HepG2 (cell line): ENCODE data around the gene TOR1AIP1. TPM values are rescaled to one million over a fixed set of nuclear protein-coding genes. Genes with fewer than 3 reads are reported as not detected.

Experiments
- BORCS8-MEF2B ChIP-seq: sonication (generic); formaldehyde crosslinking; IDR thresholded peaks from 2 replicates; pipeline ENCODE4 v1.8.0; 2022; ENCODE audit warnings: mild to moderate bottlenecking, missing genetic modification reagents
- CSRNP2 ChIP-seq: sonication (generic); formaldehyde crosslinking; conservative IDR thresholded peaks from 2 replicates; pipeline ENCODE4 v1.8.0; 2022; ENCODE audit warnings: low read depth, missing genetic modification reagents
- FOXJ3 ChIP-seq: sonication (generic); formaldehyde crosslinking; IDR thresholded peaks from 2 replicates; pipeline ENCODE4 v1.4.0; 2020; ENCODE audit warnings: missing genetic modification reagents, mild to moderate bottlenecking, borderline replicate concordance
- HOXD1 ChIP-seq: sonication (generic); formaldehyde crosslinking; IDR thresholded peaks from 2 replicates; pipeline ENCODE4 v1.5.0; 2020; ENCODE audit warnings: missing genetic modification reagents
- ISX ChIP-seq: sonication (generic); formaldehyde crosslinking; conservative IDR thresholded peaks from 2 replicates; pipeline ENCODE4 v1.5.0; 2020; ENCODE audit warnings: missing genetic modification reagents
- JUNB ChIP-seq: sonication (generic); formaldehyde crosslinking; IDR thresholded peaks from 2 replicates; pipeline ENCODE4 v1.8.0; 2022; ENCODE audit warnings: missing genetic modification reagents, mild to moderate bottlenecking, borderline replicate concordance
- RFXANK ChIP-seq: IDR thresholded peaks from 2 replicates; pipeline ENCODE4 v1.6.1; 2016
- SNAPC5 ChIP-seq: sonication (generic); formaldehyde crosslinking; IDR thresholded peaks from 2 replicates; pipeline ENCODE4 v1.8.1; 2023; ENCODE audit warnings: mild to moderate bottlenecking, missing genetic modification reagents, borderline replicate concordance
- SP4 ChIP-seq: sonication (generic); formaldehyde crosslinking; IDR thresholded peaks from 2 replicates; pipeline ENCODE4 v1.8.1; 2023; ENCODE audit warnings: mild to moderate bottlenecking, missing genetic modification reagents
- TAF15 ChIP-seq: fragments of 200-400 bp; formaldehyde crosslinking; IDR thresholded peaks from one replicate; pipeline ENCODE4 v1.6.1; 2018; ENCODE audit warnings: mild to moderate bottlenecking, low read depth, low read length; ENCODE audit not compliant: poor library complexity, severe bottlenecking
- ZBTB7B ChIP-seq: sonication (generic); formaldehyde crosslinking; IDR thresholded peaks from 2 replicates; pipeline ENCODE4 v1.4.0; 2020; ENCODE audit warnings: missing genetic modification reagents
- ZNF138 ChIP-seq: sonication (generic); formaldehyde crosslinking; IDR thresholded peaks from 2 replicates; pipeline ENCODE4 v1.5.0; 2020; ENCODE audit warnings: mild to moderate bottlenecking, low read depth, missing genetic modification reagents
- ZNF354B ChIP-seq: sonication (generic); formaldehyde crosslinking; IDR thresholded peaks from 2 replicates; pipeline ENCODE4 v1.8.0; 2022; ENCODE audit warnings: mild to moderate bottlenecking, missing genetic modification reagents
- ZNF367 ChIP-seq: sonication (generic); formaldehyde crosslinking; IDR thresholded peaks from 2 replicates; pipeline ENCODE4 v1.4.0; 2020; ENCODE audit warnings: missing genetic modification reagents, borderline replicate concordance
- ZNF460 ChIP-seq: sonication (generic); formaldehyde crosslinking; IDR thresholded peaks from 2 replicates; pipeline ENCODE4 v1.5.1; 2020; ENCODE audit warnings: missing genetic modification reagents, mild to moderate bottlenecking, borderline replicate concordance
- ZNF501 ChIP-seq: sonication (generic); formaldehyde crosslinking; IDR thresholded peaks from 2 replicates; pipeline ENCODE4 v1.5.1; 2020; ENCODE audit warnings: mild to moderate bottlenecking, moderate library complexity, missing genetic modification reagents
- polyA plus RNA-seq, 8 experiments: library from polyadenylated mRNA; depleted of rRNA in 3 of 8; stranded (reverse) in 7 of 8; unstranded in 1 of 8; fragments of >200 nt; fragmentation: Illumina TruSeq in 4 of 8; extraction: Trizol in 4 of 8; gene quantifications; 2 replicates each; pipeline versions ENCODE4 v1.2.1 to v1.2.3, GENCODE V29; 2011 to 2016; ENCODE audit warnings: low read depth in 4 of 8, missing spikeins in 1 of 8, mixed read lengths in 1 of 8; ENCODE audit not compliant: insufficient read depth in 1 of 8
- total RNA-seq, 5 experiments: library from RNA; depleted of rRNA; stranded (reverse); fragments of >200 nt; fragmentation: Illumina TruSeq; extraction: Trizol; gene quantifications; 2 replicates each; pipeline ENCODE4 v1.2.3, GENCODE V29; 2016; ENCODE audit warnings: low read depth in 1 of 5
- TF ChIP-seq, protein P1 (sequence below): sonication (generic); formaldehyde crosslinking; IDR thresholded peaks from 2 replicates; pipeline ENCODE4 v1.5.0; 2020; ENCODE audit warnings: missing genetic modification reagents
- TF ChIP-seq, protein P2 (sequence below): sonication (generic); formaldehyde crosslinking; IDR thresholded peaks from 2 replicates; pipeline ENCODE4 v1.4.0; 2020; ENCODE audit warnings: missing genetic modification reagents; ENCODE audit errors: not compliant biosample characterization
- TF ChIP-seq, protein P3 (sequence below): sonication (generic); formaldehyde crosslinking; IDR thresholded peaks from 2 replicates; pipeline ENCODE4 v1.5.0; 2020; ENCODE audit warnings: missing genetic modification reagents
- TF ChIP-seq, protein P4 (sequence below): sonication (generic); formaldehyde crosslinking; IDR thresholded peaks from 2 replicates; pipeline ENCODE4 v1.5.0; 2020; ENCODE audit warnings: missing genetic modification reagents, mild to moderate bottlenecking, borderline replicate concordance
- TF ChIP-seq, protein P5 (sequence below): sonication (generic); formaldehyde crosslinking; IDR thresholded peaks from 2 replicates; pipeline ENCODE4 v1.4.0; 2020; ENCODE audit warnings: missing genetic modification reagents

Gene TOR1AIP1
- total and polyA plus RNA-seq, 2 of the 13 experiments (the other 11 are each of a cell fraction or from before 2014, with no cell fraction given): 15.6 to 29.0 TPM

DNA sequence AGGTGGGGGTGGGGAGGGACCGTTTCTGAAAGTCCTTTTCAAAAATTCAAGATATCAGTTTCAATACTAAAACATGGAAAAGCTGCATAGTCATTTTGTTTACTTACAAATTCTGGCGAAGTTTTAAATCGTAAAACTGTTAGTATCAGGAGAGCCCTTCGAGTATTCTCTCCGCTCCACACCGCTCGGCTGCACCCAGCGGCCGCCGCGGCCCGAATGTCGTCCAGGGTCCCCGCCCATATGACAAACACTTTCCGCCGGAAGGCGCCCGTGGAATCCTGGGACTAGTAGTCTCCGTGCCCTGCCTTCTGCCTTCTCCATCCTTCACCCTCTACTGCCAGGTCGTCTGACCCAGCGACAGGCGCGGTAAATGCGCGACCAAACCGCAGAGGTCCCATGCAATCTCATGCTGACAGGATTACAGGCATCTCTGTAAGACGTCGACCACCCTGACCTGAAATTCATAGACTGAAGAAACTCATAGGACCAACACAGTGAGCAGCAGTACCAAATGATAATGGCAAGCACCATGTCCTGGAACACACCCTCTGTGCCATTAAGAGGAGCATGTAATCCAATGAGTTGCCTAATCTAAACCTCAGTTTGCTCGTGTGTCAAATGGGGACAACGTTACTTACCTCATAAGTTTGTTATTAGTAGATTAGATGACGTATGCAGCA is 4.4 kb upstream of the TOR1AIP1 start, which contains the start of gene TOR1AIP2 (continued):
- TF ChIP-seq SNAPC5 (CRISPR knock-in tag) (no peak), SP4 (no peak), FOXJ3 (CRISPR knock-in tag) (no peak), CSRNP2 (CRISPR knock-in tag) (no peak), ISX (CRISPR knock-in tag) (no peak), BORCS8-MEF2B (CRISPR knock-in tag) (no peak), JUNB (no peak), HOXD1 (no peak), TAF15 (no peak), ZNF138 (CRISPR knock-in tag) (0 out of 2 replicates have a peak, but pooled peaks have one; percentile 63), ZNF501 (CRISPR knock-in tag) (peak; percentile 73), ZNF367 (no peak), ZNF460 (CRISPR knock-in tag) (no peak), RFXANK (no peak), ZNF354B (no peak), ZBTB7B (CRISPR knock-in tag) (no peak)
- TF ChIP-seq, protein P1, sequence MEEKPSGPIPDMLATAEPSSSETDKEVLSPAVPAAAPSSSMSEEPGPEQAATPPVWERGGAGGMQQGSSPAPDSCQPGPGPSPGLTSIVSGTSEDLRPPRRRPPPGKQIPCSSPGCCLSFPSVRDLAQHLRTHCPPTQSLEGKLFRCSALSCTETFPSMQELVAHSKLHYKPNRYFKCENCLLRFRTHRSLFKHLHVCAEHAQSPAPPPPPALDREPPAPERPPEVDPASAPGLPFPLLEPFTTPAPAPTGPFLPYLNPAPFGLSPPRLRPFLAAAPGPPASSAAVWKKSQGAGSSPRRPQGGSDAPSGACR (CRISPR knock-in tag): peak; percentile 16; the same call in 1 of the 2 replicates
- TF ChIP-seq, protein P2, sequence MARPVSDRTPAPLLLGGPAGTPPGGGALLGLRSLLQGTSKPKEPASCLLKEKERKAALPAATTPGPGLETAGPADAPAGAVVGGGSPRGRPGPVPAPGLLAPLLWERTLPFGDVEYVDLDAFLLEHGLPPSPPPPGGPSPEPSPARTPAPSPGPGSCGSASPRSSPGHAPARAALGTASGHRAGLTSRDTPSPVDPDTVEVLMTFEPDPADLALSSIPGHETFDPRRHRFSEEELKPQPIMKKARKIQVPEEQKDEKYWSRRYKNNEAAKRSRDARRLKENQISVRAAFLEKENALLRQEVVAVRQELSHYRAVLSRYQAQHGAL: no peak
- TF ChIP-seq, protein P3, sequence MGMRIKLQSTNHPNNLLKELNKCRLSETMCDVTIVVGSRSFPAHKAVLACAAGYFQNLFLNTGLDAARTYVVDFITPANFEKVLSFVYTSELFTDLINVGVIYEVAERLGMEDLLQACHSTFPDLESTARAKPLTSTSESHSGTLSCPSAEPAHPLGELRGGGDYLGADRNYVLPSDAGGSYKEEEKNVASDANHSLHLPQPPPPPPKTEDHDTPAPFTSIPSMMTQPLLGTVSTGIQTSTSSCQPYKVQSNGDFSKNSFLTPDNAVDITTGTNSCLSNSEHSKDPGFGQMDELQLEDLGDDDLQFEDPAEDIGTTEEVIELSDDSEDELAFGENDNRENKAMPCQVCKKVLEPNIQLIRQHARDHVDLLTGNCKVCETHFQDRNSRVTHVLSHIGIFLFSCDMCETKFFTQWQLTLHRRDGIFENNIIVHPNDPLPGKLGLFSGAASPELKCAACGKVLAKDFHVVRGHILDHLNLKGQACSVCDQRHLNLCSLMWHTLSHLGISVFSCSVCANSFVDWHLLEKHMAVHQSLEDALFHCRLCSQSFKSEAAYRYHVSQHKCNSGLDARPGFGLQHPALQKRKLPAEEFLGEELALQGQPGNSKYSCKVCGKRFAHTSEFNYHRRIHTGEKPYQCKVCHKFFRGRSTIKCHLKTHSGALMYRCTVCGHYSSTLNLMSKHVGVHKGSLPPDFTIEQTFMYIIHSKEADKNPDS: no peak
- TF ChIP-seq, protein P4, sequence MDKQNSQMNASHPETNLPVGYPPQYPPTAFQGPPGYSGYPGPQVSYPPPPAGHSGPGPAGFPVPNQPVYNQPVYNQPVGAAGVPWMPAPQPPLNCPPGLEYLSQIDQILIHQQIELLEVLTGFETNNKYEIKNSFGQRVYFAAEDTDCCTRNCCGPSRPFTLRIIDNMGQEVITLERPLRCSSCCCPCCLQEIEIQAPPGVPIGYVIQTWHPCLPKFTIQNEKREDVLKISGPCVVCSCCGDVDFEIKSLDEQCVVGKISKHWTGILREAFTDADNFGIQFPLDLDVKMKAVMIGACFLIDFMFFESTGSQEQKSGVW (CRISPR knock-in tag): no peak
- TF ChIP-seq, protein P5, sequence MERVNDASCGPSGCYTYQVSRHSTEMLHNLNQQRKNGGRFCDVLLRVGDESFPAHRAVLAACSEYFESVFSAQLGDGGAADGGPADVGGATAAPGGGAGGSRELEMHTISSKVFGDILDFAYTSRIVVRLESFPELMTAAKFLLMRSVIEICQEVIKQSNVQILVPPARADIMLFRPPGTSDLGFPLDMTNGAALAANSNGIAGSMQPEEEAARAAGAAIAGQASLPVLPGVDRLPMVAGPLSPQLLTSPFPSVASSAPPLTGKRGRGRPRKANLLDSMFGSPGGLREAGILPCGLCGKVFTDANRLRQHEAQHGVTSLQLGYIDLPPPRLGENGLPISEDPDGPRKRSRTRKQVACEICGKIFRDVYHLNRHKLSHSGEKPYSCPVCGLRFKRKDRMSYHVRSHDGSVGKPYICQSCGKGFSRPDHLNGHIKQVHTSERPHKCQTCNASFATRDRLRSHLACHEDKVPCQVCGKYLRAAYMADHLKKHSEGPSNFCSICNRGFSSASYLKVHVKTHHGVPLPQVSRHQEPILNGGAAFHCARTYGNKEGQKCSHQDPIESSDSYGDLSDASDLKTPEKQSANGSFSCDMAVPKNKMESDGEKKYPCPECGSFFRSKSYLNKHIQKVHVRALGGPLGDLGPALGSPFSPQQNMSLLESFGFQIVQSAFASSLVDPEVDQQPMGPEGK: 0 out of 2 replicates have a peak, but pooled peaks have one; percentile 41
